ENCODE measurements around the gene KCNH1. TPM values are rescaled to one million over a fixed set of nuclear protein-coding genes. Genes with fewer than 3 reads are reported as not detected.

The KCNH1 gene
- total and polyA plus RNA-seq, 9 of the 15 experiments (the other 6 are each of a cell fraction or from before 2014, with no cell fraction given), result not detected

DNA sequence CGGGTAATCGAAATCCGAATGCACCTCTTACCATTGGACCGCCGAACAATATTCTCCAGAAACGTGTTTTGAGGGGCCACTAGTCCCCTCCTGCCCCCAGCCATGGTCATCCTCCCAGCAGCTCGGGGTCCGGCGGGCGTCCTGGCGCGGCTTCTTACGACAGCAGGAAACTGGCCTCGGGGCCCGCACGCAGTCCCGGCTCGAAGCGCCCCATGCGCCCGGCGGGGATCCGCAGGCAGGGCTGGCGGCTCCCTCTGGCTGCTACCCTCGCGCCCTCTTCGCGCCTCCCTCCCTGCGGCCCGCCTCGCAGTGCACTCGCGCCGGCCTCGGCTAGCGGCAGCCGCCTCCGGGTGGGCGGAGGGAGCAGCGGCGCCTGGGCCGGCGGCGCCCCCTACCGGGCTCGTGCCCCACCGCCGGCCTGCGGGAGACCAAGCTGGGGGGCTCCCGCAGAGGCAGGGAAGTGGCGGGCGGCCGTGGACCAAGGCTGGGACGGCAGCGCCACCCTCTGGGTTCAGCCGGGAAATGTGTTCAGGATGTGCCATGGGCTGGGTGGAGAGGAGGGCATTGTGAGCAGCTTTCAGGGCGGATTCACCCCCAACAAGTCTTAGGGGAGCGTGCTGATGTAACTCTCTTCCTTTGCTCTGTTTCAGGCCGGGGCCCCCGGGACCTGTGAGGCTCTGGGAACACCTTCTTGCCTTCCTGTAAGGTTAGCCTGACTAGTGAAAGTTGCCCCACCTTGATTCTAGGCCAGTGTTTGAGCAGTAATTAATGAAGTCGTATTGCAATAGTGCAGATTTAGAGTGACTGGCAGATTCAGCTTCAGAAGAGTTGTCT lies at the start of gene KCNH1 (continued):
- TF ChIP-seq ZMIZ1 (IDR thresholded peaks at IDR 0.05; ENCODE audit: low read depth in 2 of 2, low read length in 2 of 2) (peak in 1 of 2 experiments; percentile 68; a peak in 2 of 4 replicates), GATAD2B (IDR thresholded peaks at IDR 0.05; ENCODE audit: borderline replicate concordance) (peak; percentile 95), ELF1 (tag; IDR thresholded peaks at IDR 0.05) (peak; percentile 33; the same call in 1 of the 2 replicates), CTBP1 (IDR thresholded peaks at IDR 0.05; ENCODE audit: borderline replicate concordance) (peak; percentile 94), E2F1 (CRISPR knock-in tag; IDR thresholded peaks at IDR 0.05) (peak; percentile 80), ZKSCAN1 (IDR thresholded peaks at IDR 0.05; ENCODE audit: low read depth, low read length) (peak; percentile 33; the same call in 1 of the 2 replicates), SRSF1 (IDR thresholded peaks at IDR 0.05; ENCODE audit: low read depth, low read length) (no peak), MYC (IDR thresholded peaks at IDR 0.05; ENCODE audit: low read depth, low read length) (peak; percentile 70), MYC (CRISPR knock-in tag; IDR thresholded peaks at IDR 0.05; ENCODE audit: borderline replicate concordance, low read depth) (no peak), ATF1 (CRISPR knock-in tag; IDR thresholded peaks at IDR 0.05) (no peak), ATF1 (tag; IDR thresholded peaks at IDR 0.05) (peak; percentile 53), MAFK (IDR thresholded peaks at IDR 0.05; ENCODE audit: low read length) (no peak)
- TF ChIP-seq, protein P1, sequence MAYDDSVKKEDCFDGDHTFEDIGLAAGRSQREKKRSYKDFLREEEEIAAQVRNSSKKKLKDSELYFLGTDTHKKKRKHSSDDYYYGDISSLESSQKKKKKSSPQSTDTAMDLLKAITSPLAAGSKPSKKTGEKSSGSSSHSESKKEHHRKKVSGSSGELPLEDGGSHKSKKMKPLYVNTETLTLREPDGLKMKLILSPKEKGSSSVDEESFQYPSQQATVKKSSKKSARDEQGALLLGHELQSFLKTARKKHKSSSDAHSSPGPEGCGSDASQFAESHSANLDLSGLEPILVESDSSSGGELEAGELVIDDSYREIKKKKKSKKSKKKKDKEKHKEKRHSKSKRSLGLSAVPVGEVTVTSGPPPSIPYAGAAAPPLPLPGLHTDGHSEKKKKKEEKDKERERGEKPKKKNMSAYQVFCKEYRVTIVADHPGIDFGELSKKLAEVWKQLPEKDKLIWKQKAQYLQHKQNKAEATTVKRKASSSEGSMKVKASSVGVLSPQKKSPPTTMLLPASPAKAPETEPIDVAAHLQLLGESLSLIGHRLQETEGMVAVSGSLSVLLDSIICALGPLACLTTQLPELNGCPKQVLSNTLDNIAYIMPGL (CRISPR knock-in tag; IDR thresholded peaks at IDR 0.05), result peak; percentile 74; the same call in 1 of the 2 replicates
- TF ChIP-seq, protein P2, sequence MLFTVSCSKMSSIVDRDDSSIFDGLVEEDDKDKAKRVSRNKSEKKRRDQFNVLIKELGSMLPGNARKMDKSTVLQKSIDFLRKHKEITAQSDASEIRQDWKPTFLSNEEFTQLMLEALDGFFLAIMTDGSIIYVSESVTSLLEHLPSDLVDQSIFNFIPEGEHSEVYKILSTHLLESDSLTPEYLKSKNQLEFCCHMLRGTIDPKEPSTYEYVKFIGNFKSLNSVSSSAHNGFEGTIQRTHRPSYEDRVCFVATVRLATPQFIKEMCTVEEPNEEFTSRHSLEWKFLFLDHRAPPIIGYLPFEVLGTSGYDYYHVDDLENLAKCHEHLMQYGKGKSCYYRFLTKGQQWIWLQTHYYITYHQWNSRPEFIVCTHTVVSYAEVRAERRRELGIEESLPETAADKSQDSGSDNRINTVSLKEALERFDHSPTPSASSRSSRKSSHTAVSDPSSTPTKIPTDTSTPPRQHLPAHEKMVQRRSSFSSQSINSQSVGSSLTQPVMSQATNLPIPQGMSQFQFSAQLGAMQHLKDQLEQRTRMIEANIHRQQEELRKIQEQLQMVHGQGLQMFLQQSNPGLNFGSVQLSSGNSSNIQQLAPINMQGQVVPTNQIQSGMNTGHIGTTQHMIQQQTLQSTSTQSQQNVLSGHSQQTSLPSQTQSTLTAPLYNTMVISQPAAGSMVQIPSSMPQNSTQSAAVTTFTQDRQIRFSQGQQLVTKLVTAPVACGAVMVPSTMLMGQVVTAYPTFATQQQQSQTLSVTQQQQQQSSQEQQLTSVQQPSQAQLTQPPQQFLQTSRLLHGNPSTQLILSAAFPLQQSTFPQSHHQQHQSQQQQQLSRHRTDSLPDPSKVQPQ (CRISPR knock-in tag; IDR thresholded peaks at IDR 0.05; ENCODE audit: borderline replicate concordance), result no peak
